ENCODE results near the gene ITPA. TPM values are rescaled to one million over a fixed set of nuclear protein-coding genes. Genes with fewer than 3 reads are reported as not detected.

ITPA gene
- total and polyA plus RNA-seq, 2 of the 13 experiments (the other 11 are each of a cell fraction or from before 2014, with no cell fraction given): 60.1 to 103 TPM

- TF ChIP-seq, protein P1, sequence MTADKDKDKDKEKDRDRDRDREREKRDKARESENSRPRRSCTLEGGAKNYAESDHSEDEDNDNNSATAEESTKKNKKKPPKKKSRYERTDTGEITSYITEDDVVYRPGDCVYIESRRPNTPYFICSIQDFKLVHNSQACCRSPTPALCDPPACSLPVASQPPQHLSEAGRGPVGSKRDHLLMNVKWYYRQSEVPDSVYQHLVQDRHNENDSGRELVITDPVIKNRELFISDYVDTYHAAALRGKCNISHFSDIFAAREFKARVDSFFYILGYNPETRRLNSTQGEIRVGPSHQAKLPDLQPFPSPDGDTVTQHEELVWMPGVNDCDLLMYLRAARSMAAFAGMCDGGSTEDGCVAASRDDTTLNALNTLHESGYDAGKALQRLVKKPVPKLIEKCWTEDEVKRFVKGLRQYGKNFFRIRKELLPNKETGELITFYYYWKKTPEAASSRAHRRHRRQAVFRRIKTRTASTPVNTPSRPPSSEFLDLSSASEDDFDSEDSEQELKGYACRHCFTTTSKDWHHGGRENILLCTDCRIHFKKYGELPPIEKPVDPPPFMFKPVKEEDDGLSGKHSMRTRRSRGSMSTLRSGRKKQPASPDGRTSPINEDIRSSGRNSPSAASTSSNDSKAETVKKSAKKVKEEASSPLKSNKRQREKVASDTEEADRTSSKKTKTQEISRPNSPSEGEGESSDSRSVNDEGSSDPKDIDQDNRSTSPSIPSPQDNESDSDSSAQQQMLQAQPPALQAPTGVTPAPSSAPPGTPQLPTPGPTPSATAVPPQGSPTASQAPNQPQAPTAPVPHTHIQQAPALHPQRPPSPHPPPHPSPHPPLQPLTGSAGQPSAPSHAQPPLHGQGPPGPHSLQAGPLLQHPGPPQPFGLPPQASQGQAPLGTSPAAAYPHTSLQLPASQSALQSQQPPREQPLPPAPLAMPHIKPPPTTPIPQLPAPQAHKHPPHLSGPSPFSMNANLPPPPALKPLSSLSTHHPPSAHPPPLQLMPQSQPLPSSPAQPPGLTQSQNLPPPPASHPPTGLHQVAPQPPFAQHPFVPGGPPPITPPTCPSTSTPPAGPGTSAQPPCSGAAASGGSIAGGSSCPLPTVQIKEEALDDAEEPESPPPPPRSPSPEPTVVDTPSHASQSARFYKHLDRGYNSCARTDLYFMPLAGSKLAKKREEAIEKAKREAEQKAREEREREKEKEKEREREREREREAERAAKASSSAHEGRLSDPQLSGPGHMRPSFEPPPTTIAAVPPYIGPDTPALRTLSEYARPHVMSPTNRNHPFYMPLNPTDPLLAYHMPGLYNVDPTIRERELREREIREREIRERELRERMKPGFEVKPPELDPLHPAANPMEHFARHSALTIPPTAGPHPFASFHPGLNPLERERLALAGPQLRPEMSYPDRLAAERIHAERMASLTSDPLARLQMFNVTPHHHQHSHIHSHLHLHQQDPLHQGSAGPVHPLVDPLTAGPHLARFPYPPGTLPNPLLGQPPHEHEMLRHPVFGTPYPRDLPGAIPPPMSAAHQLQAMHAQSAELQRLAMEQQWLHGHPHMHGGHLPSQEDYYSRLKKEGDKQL (CRISPR knock-in tag; IDR thresholded peaks at IDR 0.05; ENCODE audit: low read depth): peak; percentile 58; the same call in 1 of the 2 replicates
- TF ChIP-seq NR1H2 (CRISPR knock-in tag; IDR thresholded peaks at IDR 0.05; ENCODE audit: borderline replicate concordance, low read depth) (no peak; the same call in 1 of the 2 replicates), ZFP37 (CRISPR knock-in tag; IDR thresholded peaks at IDR 0.05; ENCODE audit: borderline replicate concordance) (0 out of 2 replicates have a peak, but pooled peaks have one; percentile 52), ZNF468 (CRISPR knock-in tag; IDR thresholded peaks at IDR 0.05) (no peak), HOXA5 (CRISPR knock-in tag; IDR thresholded peaks at IDR 0.05) (peak; percentile 65), ARID2 (CRISPR knock-in tag; IDR thresholded peaks at IDR 0.05; ENCODE audit: borderline replicate concordance) (no peak; the same call in 1 of the 2 replicates), ZNF224 (CRISPR knock-in tag; IDR thresholded peaks at IDR 0.05) (no peak; the same call in 1 of the 2 replicates), SNAPC5 (CRISPR knock-in tag; IDR thresholded peaks at IDR 0.05; ENCODE audit: borderline replicate concordance) (peak; percentile 27; the same call in 1 of the 2 replicates), ZNF10 (CRISPR knock-in tag; IDR thresholded peaks at IDR 0.05; ENCODE audit: borderline replicate concordance, low read depth) (no peak), CERS6 (CRISPR knock-in tag; IDR thresholded peaks at IDR 0.05) (no peak), ZKSCAN1 (IDR thresholded peaks at IDR 0.05; ENCODE audit: low read length) (peak; percentile 37; the same call in 1 of the 2 replicates), ZNF83 (CRISPR knock-in tag; IDR thresholded peaks at IDR 0.05; ENCODE audit: borderline replicate concordance) (peak; percentile 93; the same call in 1 of the 2 replicates), IKZF1 (IDR thresholded peaks at IDR 0.05) (no peak), YEATS4 (CRISPR knock-in tag; IDR thresholded peaks at IDR 0.05; ENCODE audit: borderline replicate concordance) (peak; percentile 57; the same call in 1 of the 2 replicates), RELA (CRISPR knock-in tag; IDR thresholded peaks at IDR 0.05) (peak; percentile 96)
- TF ChIP-seq, protein P2, sequence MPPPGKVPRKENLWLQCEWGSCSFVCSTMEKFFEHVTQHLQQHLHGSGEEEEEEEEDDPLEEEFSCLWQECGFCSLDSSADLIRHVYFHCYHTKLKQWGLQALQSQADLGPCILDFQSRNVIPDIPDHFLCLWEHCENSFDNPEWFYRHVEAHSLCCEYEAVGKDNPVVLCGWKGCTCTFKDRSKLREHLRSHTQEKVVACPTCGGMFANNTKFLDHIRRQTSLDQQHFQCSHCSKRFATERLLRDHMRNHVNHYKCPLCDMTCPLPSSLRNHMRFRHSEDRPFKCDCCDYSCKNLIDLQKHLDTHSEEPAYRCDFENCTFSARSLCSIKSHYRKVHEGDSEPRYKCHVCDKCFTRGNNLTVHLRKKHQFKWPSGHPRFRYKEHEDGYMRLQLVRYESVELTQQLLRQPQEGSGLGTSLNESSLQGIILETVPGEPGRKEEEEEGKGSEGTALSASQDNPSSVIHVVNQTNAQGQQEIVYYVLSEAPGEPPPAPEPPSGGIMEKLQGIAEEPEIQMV (CRISPR knock-in tag; IDR thresholded peaks at IDR 0.05; ENCODE audit: low read depth): peak; percentile 24; the same call in 1 of the 2 replicates
- TF ChIP-seq, protein P3, sequence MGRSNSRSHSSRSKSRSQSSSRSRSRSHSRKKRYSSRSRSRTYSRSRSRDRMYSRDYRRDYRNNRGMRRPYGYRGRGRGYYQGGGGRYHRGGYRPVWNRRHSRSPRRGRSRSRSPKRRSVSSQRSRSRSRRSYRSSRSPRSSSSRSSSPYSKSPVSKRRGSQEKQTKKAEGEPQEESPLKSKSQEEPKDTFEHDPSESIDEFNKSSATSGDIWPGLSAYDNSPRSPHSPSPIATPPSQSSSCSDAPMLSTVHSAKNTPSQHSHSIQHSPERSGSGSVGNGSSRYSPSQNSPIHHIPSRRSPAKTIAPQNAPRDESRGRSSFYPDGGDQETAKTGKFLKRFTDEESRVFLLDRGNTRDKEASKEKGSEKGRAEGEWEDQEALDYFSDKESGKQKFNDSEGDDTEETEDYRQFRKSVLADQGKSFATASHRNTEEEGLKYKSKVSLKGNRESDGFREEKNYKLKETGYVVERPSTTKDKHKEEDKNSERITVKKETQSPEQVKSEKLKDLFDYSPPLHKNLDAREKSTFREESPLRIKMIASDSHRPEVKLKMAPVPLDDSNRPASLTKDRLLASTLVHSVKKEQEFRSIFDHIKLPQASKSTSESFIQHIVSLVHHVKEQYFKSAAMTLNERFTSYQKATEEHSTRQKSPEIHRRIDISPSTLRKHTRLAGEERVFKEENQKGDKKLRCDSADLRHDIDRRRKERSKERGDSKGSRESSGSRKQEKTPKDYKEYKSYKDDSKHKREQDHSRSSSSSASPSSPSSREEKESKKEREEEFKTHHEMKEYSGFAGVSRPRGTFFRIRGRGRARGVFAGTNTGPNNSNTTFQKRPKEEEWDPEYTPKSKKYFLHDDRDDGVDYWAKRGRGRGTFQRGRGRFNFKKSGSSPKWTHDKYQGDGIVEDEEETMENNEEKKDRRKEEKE (IDR thresholded peaks at IDR 0.05): no peak
Observed at GRCh38 chr20:3218307-3218988, 9.2 kb downstream of the ITPA start (continued).

Data from HepG2 (cell line).